Hippocampal formation (tissue), 2 donors: Measurements from ENCODE around the gene MACO1.
A peak's percentile ranks its signal among the peaks of the same experiment; 100 is the strongest.
"Not testable (repeated sequence)": the region's sequence is repeated elsewhere in the genome, so short reads cannot be mapped to it uniquely, and the experiment has no call there.

Experiments
- DNase-seq, 2 donors: peaks; one replicate each; lab custom pipeline; 2025; lab: John Stamatoyannopoulos, UW

Gene MACO1

DNA sequence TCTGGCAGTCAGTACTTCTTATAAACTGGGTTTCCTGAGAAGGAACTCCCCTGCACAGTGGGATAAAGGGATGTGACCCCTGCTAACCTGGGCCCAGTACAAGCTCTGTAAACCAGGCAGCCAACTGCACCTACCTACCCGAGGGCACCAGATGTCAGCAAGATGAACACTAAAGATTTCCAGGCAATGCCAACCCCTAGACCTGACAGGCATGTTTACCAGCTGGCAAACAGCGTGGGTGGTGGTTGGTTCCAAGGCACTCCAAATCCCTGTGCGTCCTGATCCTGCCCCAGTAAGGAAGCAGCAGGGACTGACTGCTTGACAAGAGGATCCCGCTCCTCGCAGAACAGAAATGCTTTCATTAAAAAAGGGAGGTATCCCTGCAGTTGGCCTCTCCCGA is 7.5 kb upstream of the MACO1 start:
- not testable (repeated sequence) for DNase-seq

DNA sequence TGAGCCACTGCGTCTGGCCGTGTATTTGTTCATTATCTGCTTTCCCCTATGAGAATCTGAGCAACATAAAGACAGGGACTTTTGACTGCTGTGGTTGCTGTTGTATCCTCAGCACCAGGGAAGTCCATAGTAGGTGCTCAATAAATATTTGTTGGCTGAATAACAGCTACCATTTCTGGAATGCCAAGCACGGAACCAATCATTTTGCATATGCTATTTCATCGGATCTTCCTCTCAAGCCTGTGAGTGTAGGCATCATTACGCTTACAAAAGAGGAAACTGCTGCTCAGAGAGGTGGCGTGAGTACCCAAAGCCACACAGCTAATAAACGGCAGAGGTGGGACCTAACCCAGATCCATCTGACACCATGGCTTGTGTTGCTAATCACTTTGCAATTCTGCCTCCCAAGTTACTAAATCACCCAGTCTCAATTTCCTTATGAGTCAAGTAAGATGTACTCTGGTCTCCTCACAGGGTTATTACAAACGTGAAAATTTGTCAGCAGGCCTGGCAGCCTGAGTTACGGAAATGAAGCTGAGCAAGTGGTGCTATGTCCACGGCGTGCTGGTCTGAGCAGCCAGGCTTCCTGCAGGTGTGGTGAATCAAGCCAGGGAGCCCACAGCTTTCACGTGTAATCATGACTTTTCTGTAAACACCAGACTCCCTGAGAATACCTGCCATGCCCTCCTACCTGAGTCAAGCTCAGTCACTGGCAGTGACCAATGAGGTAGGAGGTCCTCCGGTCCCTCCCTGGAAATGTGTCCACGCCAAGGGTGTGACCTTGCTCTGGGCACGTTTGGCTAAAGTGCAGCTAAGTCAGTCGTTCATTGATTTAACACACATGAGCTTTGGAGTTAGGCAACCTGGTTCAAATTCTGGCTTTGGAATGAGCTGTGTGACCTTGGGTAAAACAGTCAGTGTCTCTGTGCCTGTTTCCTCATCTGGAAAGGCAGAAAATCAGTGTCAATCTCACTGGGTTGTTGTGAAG is 5.3 kb upstream of the MACO1 start:
- DNase-seq, result no peak

DNA sequence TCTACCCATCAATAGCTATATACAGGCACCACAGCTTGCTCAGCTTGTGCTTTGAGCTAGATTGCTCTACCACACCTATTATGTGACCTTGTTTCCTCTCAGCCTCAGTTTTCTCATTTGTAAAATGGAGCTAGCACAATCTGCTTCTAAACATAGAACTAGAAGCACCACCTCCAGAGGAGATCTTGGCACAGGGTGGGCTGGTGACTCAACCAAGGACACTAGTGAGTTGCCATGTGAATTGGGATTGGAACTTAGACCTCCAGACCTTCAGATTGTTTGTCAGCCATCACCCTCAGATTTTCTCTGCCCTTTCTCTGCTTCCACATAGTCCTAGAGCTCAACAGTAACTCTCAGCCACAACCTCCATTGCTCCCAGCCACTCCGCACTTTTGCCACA is 3.0 kb upstream of the MACO1 start:
- DNase-seq, result no peak

DNA sequence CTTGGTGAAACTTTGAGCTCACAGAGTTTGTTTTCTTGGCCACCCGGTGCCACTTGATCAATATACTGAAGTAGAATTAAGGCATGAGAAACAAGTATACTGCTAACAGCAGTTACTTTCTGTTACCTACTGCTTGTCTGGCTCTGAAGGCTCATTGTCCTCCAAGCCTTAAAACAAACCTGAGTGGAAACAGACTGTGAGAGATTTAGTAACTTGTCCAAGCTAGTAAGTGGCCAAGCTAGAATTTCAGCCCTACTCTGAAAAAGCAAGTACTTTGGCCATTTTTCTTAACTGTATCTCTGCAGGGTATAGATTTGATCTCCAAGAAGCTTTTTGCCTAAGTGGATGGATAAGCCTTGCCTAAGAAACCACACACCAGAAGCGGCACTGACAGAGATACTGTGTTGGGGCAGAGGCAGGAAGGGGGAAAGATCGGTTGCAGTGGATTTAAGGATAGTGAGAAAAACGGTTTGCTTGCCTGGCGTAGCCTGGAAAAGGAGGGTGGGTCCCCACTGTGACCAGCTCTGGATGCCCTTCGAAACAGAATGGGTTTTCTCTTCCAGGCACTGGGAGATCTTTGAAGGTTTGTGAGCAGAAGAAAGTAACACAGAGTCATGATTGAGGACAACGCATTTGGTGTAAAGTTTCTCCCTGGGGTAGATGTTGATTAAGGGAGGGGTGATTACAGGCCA is 2.1 kb upstream of the MACO1 start:
- no peak for DNase-seq

- DNase-seq, result peak in 1 of 2 donors; percentile 6
These were observed 527 bp downstream of the MACO1 start for GRCh38 chr1:25430967-25431881.

DNA sequence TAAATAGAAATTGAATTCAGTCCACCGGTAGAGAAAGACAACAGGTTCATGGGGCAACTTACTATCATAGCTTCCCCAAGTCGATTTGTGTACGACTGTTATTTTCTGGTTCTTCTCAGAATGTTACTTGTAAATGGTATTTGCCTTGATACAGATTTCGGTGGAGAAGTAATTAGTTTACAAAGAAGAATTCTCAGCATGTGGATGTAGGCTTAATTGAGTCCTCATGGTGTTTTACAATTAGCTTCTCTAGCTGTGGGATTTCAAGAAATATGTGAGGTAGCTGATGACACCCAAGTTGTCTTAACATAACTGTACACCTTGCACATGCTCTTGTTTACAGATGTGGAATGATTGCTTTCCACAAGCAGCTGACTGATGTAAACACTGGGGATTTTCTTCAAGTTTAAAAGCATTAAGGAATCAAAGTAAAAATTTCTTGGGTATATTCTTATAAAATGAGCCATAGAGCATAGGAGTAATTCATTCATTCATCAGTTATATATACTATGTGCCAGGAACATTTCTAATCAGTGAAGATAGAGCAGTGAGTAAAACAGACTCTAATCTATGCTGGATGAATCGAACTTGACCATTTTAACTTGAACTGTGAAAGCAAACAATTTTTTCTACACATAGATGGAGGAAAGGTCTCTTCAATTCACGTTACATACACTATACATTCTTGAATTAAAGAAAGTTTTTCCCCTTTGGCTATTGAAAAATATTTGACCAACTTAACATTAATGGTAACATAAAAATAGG is 1.4 kb downstream of the MACO1 start:
- no peak for DNase-seq

- no peak for DNase-seq
These were observed 2.2 kb downstream of the MACO1 start for GRCh38 chr1:25432749-25433388.

DNA sequence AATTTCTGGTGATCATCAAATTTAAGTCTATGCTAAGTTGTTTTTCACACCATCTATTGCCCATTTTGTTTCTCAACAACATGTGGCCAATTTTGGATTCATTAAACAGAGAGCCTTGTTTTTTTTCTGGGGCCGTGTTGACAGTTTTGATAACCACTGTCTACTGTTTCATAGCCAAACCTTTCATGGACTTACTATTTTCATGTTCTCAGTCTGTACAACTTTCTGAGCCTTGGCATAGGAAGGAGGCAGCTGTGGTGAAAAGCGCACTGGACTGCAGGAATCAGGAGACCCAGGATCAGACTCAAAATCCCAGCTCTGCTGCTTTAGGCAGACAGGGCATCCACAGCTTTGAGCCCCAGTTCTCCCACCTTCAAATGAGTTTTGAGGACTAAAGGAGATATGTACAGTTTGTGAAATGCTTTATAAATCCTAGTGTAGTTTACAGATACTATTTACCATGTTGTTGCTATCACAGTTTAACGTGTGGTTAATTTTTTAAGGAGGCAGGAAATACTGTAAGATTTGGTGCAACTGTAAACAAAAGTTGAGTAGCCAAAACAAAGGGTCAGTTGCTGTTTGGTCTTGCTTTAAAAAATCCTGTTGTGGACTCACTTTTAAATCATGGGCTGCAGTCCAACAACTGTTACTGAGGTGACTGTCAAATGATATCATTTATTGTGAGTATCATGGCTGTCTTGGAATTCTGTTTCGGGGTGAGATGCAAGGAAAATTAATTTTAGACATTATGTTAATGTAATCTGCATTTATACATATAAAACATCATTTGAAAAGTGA is 2.9 kb downstream of the MACO1 start:
- DNase-seq, result peak in 1 of 2 donors; percentile 3

GRCh38 chr1:25435397-25436108 is 4.9 kb downstream of the MACO1 start:
- no peak for DNase-seq

- DNase-seq, result no peak
These were observed 7.0 kb downstream of the MACO1 start for GRCh38 chr1:25437672-25438071.

DNA sequence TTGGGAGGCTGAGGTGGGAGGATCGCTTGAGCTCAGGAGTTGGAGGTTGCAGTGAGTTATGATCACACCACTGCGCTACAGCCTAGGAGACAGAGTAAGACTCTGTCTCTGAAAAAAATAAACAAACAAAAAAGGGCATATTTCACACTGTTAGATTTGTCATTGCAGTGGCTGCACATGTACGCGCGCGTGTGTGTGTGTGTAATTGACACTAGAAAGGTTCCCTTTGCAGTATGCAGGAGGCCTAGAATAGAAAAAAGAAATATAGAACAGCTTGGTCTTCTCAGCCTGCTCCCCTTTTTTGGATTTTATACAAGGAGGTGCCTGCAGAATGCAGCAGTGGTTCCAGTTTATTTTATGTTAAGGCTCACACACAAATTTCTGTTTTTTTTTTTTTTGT is 8.6 kb downstream of the MACO1 start:
- DNase-seq, result no peak

DNA sequence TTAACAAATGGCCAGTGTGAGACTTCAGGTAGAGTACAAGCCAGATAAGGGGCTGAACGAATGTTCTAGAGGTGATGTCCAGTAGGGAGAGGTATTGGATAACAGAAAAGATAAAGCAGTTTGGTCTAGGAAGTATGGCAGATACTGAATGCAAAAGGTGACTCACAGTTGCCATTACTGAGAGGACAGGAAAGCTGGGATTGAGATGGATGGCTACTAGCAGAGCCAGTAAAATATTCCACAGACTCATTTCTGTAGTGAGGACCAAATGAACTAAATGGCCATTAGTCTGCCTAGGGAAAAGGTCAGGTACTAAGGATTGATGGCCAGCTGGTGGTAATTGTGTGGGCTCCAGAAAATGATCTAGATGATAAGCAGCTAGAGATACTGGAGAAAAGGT is 11.5 kb downstream of the MACO1 start:
- DNase-seq, result no peak

GRCh38 chr1:25443030-25443699 is 12.5 kb downstream of the MACO1 start:
- no peak for DNase-seq

- not testable (repeated sequence) for DNase-seq
These were observed 13.9 kb downstream of the MACO1 start for GRCh38 chr1:25444604-25445003.

- no peak for DNase-seq
These were observed 15.4 kb downstream of the MACO1 start for GRCh38 chr1:25445993-25446538.

DNA sequence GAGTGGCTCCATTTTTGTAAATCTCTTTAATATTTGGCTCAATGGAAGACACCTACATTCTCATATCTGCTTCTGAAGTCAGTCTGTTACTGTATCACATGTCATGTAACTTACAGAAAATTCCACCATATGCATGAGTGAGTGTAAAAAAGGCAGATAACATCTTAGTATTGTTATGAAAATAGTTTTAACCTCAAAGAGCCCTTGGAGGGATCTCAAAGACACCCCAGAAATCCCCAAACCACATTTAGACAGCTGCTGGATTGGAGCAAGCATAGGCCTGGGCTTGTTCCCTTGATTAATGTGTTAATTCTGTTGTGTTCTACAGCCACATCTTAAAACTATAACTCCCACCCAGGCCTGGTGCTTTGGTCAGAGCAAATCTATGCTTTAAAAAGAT is 16.9 kb downstream of the MACO1 start:
- no peak for DNase-seq

GRCh38 chr1:25450891-25451290 is 20.2 kb downstream of the MACO1 start:
- DNase-seq, result no peak

DNA sequence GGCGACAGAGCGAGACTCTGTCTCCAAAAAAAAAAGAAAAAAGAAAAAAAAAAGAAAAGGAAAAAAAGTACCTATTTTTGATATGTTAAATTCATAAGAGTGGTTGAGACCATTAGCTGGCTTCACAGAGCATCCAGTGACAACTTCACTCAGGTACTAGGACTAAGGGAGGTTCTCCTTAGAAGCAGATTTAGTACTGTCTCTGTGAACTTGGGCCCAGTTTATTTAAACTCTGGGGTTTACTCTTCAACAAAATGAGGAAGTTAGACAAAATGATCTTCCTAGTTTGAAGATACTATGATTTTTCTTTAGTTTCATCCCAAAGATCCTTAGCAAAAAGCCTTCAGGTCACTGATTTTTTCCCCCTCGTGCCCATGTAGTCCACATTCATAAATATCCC is 21.2 kb downstream of the MACO1 start:
- no peak for DNase-seq
